ENCODE measurements around the gene C1QTNF8. TPM values are rescaled to one million over a fixed set of nuclear protein-coding genes. Genes with fewer than 3 reads are reported as not detected.

The C1QTNF8 gene
- total and polyA plus RNA-seq, 2 experiments from 2014 or later = not detected

DNA sequence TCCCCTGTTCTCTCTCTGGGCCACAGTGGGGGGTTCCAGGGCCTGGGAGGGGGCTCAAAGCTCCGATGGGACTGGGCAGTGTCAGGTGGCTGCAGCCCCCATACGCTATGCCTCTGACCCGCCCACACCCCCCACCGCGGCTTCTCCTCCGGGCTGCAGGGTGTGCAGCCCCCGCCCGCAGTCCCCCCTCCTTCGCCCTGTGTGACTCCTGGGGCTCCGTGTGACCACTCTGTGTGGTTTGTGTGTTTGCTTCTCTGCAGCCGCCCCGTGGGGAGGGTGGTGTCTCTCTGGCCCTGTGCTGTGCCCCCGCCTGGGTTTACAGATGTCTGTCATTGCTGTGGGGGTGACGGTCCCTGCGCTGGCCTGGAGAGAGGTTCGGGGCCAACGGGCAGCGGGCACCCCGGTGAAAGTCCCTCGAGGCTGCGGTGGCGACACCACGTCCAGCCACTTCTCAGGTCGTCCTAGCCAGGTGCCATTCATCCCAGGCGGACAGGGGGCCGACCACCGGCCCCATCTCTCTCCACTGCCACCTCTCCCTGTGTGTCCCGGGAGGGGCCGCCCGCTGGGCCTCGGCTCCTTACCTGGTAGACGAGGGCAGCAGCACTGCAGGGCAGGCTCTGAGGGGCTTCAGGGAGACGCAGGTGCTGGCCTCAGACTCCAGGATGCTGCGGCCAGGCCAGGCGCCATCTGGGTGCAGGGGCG lies 18.0 kb downstream of the C1QTNF8 start:
- DNase-seq = no peak
- no peaks in the 10 kb centered on the region for H3K36me3 ChIP-seq (ENCODE audit: low read depth)
- in situ Hi-C loops (cut with MboI) = no loop called here
- H3K4me1 ChIP-seq (ENCODE audit: insufficient read depth) = no peaks in the 10 kb centered on the region
- no peak overlapping the region for H3K9ac ChIP-seq
- H4K20me1 ChIP-seq (ENCODE audit: insufficient read depth) = no peaks in the 10 kb centered on the region
- TF ChIP-seq EZH2 (IDR thresholded peaks at IDR 0.05; ENCODE audit: insufficient read depth, poor library complexity, severe bottlenecking) (no peak), EZH2phosphoT487 (IDR thresholded peaks at IDR 0.05; ENCODE audit: insufficient read depth, low read depth) (no peak)
- no peak overlapping the region for H3K4me3 ChIP-seq
- H3K79me2 ChIP-seq (ENCODE audit: insufficient read depth) = no peaks in the 10 kb centered on the region
- no peak overlapping the region for H2AFZ ChIP-seq
- H3K27ac ChIP-seq = no peak overlapping the region
- no peaks in the 10 kb centered on the region for H3K9me3 ChIP-seq (ENCODE audit: low read depth)
- H3F3A ChIP-seq (ENCODE audit: insufficient read depth) = no peaks in the 10 kb centered on the region
- 64 to 68% methylated on average over 28 to 36 of the region's 36 CpGs for WGBS, 2 experiments (ENCODE audit: low coverage in 1 of 2, low lambda C conversion rate in 2 of 2, missing lambda C conversion rate in 2 of 2)
- peaks cover 4% of the 10 kb centered on the region; the same call in 1 of the 2 replicates for H3K27me3 ChIP-seq (replicated peaks; ENCODE audit: insufficient read depth)
- no peak overlapping the region for H3K4me2 ChIP-seq (ENCODE audit: unreplicated experiment)
- no peaks in the 10 kb centered on the region for H3K9me2 ChIP-seq (ENCODE audit: insufficient read depth)

DNA sequence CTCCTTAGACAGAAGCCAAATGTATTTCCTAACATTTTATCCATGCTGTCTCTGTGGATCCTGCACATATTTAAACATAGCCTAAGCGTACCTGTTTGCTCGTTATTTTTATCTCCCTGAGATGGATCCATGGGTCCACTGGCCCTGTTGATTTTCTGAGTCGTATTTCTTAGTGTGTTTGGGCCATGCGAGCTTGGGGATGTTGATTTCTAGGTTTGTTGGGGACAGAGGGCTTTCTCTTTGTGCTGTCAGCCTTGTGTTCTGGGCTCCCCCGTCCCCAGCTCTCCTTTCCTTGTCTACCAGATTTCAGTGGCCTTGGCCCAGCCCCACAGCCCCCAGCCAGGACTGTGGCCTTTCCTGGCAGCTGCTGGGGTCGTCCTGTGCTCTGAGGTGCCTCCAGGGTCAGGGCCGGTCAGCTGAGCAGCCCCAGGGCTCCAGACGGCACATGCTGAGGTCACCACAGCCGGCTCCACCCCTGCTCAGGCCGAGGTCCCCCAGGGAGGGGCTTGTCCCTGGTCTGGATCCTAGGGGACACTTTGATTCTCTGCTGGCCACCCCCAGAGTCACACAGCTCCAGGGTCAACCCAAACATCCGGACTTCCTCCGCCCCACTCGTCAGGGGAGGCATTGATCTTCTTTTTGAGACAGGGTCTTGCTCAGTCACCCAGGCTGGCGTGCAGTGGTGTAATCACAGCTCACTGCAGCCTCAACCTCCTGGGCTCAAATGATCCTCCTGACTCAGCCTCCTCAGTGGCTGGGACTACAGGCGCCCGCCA lies 19.1 kb downstream of the C1QTNF8 start:
- no peaks in the 10 kb centered on the region for H3K9me3 ChIP-seq (ENCODE audit: low read depth)
- in situ Hi-C loops (cut with MboI) = no loop called here
- H3K4me1 ChIP-seq (ENCODE audit: insufficient read depth) = no peaks in the 10 kb centered on the region
- H3F3A ChIP-seq (ENCODE audit: insufficient read depth) = no peaks in the 10 kb centered on the region
- no peaks in the 10 kb centered on the region for H3K79me2 ChIP-seq (ENCODE audit: insufficient read depth)
- H3K4me3 ChIP-seq = no peak overlapping the region
- WGBS, 2 experiments (ENCODE audit: low coverage in 1 of 2, low lambda C conversion rate in 2 of 2, missing lambda C conversion rate in 2 of 2) = 37% methylated on average over 16 of the region's 16 CpGs
- no peak overlapping the region for H2AFZ ChIP-seq
- no peak for DNase-seq
- TF ChIP-seq EZH2 (IDR thresholded peaks at IDR 0.05; ENCODE audit: insufficient read depth, poor library complexity, severe bottlenecking) (no peak), EZH2phosphoT487 (IDR thresholded peaks at IDR 0.05; ENCODE audit: insufficient read depth, low read depth) (no peak)
- no peak overlapping the region for H3K27ac ChIP-seq
- H3K9ac ChIP-seq = no peak overlapping the region
- H3K4me2 ChIP-seq (ENCODE audit: unreplicated experiment) = no peak overlapping the region
- H3K9me2 ChIP-seq (ENCODE audit: insufficient read depth) = no peaks in the 10 kb centered on the region
- no peaks in the 10 kb centered on the region for H4K20me1 ChIP-seq (ENCODE audit: insufficient read depth)
- peaks cover 8% of the 10 kb centered on the region for H3K27me3 ChIP-seq (replicated peaks; ENCODE audit: insufficient read depth)
- H3K36me3 ChIP-seq (ENCODE audit: low read depth) = no peaks in the 10 kb centered on the region

GRCh38 chr16:1075546-1075945 lies 20.5 kb downstream of the C1QTNF8 start:
- Histone ChIP-seq H3K79me2 (ENCODE audit: insufficient read depth) (no peaks in the 10 kb centered on the region), H3K4me1 (ENCODE audit: insufficient read depth) (no peaks in the 10 kb centered on the region), H2AFZ (no peak overlapping the region), H3K9me2 (ENCODE audit: insufficient read depth) (no peaks in the 10 kb centered on the region), H4K20me1 (ENCODE audit: insufficient read depth) (no peaks in the 10 kb centered on the region), H3K4me3 (no peak overlapping the region), H3F3A (ENCODE audit: insufficient read depth) (no peaks in the 10 kb centered on the region), H3K9ac (no peak overlapping the region), H3K27me3 (replicated peaks; ENCODE audit: insufficient read depth) (peaks cover 20% of the 10 kb centered on the region), H3K27ac (no peak overlapping the region), H3K4me2 (ENCODE audit: unreplicated experiment) (no peak overlapping the region), H3K9me3 (ENCODE audit: low read depth) (no peaks in the 10 kb centered on the region), H3K36me3 (ENCODE audit: low read depth) (no peaks in the 10 kb centered on the region)
- in situ Hi-C loops (cut with MboI) = no loop called here
- no peak for DNase-seq
- WGBS, 2 experiments (ENCODE audit: low coverage in 1 of 2, low lambda C conversion rate in 2 of 2, missing lambda C conversion rate in 2 of 2) = 79 to 92% methylated on average over 10 to 13 of the region's 13 CpGs
- TF ChIP-seq EZH2phosphoT487 (IDR thresholded peaks at IDR 0.05; ENCODE audit: insufficient read depth, low read depth) (no peak), EZH2 (IDR thresholded peaks at IDR 0.05; ENCODE audit: insufficient read depth, poor library complexity, severe bottlenecking) (no peak)

DNA sequence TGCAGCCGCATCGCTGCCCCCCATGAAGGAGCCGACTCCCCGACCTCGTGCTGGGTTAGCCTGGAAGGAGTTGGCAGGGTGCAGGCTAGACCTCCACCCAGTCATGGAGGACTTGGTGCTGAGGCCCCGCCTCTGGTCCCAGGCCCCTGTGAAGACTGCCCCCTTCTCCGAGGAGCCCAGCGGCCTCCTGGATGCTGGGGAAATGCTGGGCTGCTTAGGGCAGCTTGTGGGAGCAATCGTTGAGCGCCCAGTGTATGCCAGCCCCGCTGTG lies 21.7 kb downstream of the C1QTNF8 start:
- no peaks in the 10 kb centered on the region for H3K9me3 ChIP-seq (ENCODE audit: low read depth)
- no peaks in the 10 kb centered on the region for H4K20me1 ChIP-seq (ENCODE audit: insufficient read depth)
- in situ Hi-C loops (cut with MboI) = loop anchor here (25.0 kb wide), 1 partner anchor 262 kb away; the partner anchor contains the start of gene GNG13
- H3F3A ChIP-seq (ENCODE audit: insufficient read depth) = no peaks in the 10 kb centered on the region
- H3K4me1 ChIP-seq (ENCODE audit: insufficient read depth) = no peaks in the 10 kb centered on the region
- H2AFZ ChIP-seq = no peak overlapping the region
- TF ChIP-seq EZH2phosphoT487 (IDR thresholded peaks at IDR 0.05; ENCODE audit: insufficient read depth, low read depth) (no peak), EZH2 (IDR thresholded peaks at IDR 0.05; ENCODE audit: insufficient read depth, poor library complexity, severe bottlenecking) (no peak)
- no peaks in the 10 kb centered on the region for H3K36me3 ChIP-seq (ENCODE audit: low read depth)
- H3K4me2 ChIP-seq (ENCODE audit: unreplicated experiment) = no peak overlapping the region
- H3K4me3 ChIP-seq = no peak overlapping the region
- H3K27ac ChIP-seq = no peak overlapping the region
- no peaks in the 10 kb centered on the region for H3K9me2 ChIP-seq (ENCODE audit: insufficient read depth)
- H3K27me3 ChIP-seq (replicated peaks; ENCODE audit: insufficient read depth) = peaks cover 23% of the 10 kb centered on the region
- 27 to 36% methylated on average over 11 of the region's 11 CpGs for WGBS, 2 experiments (ENCODE audit: low coverage in 1 of 2, low lambda C conversion rate in 2 of 2, missing lambda C conversion rate in 2 of 2)
- no peak overlapping the region for H3K9ac ChIP-seq
- no peak for DNase-seq
- no peaks in the 10 kb centered on the region for H3K79me2 ChIP-seq (ENCODE audit: insufficient read depth)

Data from GM23248 (cell line).